IPS DF 4.7 (cell line): ENCODE measurements around the gene FAM171A2.
"Not testable (repeated sequence)": the region's sequence is repeated elsewhere in the genome, so short reads cannot be mapped to it uniquely, and the experiment has no call there.

ENCODE experiments used
- DNase-seq: peaks from one replicate; pipeline ENCODE4 v3.0.0-alpha.2; 2013; ENCODE audit warnings: low spot score; ENCODE audit errors: extremely low read depth

Gene FAM171A2

GRCh38 chr17:44363613-44364159 is at the start of gene FAM171A2:
TSS of gene FAM171A2 (minus strand) at chr17:44363853. CDS start at chr17:44363714, 139 bp downstream.
- DNase-seq: no peak

GRCh38 chr17:44409309-44410028 is 45.8 kb upstream of the FAM171A2 start:
- no peak for DNase-seq

DNA sequence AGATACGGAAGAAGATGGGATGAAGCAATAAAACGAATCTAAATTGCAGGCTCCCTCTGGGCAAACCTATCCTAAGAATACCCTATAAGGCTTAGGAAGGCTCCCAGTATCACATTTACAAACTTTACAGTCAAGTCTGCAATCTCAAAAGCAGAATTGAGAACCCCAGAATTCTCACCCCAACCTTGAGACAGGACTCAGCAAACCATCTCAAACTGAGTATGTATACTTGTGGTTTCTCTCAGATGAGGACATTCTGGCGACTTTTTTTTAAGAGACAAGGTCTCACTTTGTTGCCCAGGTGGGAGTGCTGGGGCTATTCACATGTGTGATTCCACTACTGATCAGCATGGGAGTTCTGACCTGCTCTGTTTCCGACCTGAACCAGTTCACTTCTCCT is 45.1 kb upstream of the FAM171A2 start:
- no peak for DNase-seq

DNA sequence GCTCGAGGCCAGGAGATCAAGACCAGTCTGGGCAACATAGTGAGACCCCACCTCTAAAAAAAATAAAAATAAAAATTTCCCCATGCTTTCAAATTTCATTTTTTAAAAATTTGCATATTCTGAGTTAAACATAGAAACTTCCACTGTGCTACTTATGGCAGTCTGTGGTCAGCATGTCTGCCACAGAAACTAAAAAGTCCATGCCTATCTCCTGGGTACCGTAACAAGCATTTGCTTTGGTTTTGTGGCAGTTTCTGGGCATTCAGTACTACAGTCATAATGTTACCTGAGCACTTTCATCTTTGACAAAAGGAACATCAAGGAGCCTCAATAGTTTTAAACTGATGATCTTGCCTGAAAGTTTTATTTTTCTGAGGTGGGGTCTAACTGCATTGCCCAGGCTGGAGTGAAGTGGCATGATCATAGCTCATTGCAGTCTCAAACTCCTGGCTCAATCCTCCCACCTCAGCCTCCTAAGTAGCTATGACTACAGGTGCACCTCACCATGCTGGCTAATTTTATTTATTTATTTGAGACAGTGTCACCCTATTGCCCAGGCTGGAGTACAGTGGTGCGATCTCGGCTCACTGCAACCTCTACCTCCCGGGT is 39.0 kb upstream of the FAM171A2 start:
- no peak for DNase-seq

- no peak for DNase-seq
These were observed 36.7 kb upstream of the FAM171A2 start for GRCh38 chr17:44400226-44400847.

DNA sequence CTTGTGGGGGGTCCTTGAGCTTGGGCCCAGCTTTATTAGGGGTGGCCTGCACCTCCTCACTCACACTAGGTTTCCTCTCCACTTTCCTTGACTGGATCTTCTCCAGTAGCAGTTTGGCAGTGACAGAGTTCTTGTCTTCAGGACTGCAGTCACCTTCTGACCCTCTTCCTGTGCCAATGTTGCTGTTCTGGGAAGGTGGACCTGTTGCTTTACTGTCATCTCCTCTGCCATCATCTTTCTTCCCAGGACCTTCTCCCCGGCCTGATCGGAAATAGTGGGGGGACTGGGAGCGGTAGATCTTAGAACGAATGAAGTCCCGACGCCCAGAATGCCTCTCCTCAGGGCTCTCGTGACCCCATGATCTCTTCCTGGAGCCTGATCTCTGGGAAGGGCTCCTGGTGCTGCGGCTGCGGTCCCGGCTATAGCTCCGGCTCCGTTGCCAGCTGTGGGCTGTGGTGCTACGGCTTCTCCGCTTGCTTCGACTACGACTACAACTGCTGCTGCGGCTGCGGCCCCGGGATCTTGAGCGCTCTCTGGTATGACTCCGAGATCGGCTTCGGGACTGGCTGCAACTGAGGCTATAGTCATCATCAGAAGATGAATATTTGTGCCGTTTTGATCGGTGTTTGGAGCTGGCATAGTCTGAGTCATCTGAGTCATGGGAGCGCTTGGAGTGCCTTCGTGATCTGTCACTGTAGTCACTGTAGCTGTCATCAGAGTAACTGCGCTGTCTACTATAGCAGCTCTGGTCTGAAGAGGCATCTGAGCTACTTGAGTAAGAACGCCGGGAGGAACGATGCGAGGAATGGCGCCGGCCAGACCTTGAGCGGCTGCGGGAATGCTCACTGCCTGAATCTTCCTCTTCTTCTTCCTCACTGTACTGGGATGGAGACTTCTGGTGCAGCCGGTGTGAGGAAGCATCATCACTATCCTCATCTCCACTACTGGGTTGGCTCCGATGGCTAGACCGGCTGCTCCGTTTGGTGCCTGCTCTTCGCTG is 35.3 kb upstream of the FAM171A2 start:
- no peak for DNase-seq

DNA sequence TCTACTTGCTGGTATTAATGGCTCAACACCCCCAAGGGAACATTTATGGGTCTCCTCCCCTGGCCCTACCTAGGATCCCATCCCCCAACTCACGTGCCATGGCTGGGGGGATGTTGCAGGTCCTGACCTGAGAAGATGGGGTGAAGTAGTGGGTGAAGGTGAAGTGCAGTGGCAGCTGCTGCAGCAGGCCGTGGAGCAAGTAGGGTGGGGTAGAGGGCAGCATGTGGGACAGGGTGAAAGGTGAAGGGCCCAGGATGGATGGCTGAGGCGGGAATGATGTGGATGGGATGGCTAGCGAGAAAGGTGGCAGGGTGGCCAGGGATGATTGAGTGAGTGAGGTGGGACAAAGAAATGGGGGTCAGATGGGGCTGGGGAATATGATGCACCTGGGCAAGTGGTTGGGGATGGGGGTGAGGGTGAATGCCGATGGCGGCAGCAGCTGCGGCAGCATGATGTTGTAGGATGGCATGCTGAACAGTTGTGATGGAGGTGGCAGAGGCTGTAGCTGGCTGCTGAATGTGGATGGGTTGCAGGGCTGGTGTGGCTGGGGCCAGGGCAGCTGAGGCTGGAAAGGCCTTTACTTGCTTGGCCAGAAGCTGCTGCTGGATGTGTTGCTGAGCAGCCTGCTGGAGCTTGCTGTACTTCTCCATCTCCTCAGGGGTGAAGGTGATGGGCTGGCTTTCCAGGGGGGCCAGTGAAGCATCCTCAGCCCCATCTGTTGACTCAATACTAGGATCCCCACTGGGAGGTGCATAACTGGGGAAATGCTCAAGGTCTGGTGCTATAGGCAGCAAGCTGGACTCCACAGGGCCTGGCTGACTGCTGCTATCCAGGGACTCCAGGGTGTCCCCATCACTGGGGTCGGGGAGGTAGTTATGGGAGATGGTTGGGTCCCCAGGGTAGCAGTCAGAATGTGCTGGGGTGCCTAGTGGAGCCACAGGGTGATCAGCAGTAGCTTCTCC is 34.1 kb upstream of the FAM171A2 start:
- DNase-seq: no peak

- DNase-seq: no peak
These were observed 33.3 kb upstream of the FAM171A2 start for GRCh38 chr17:44396946-44397345.

GRCh38 chr17:44394833-44395232 is 31.2 kb upstream of the FAM171A2 start:
- DNase-seq: no peak

GRCh38 chr17:44394112-44394511 is 30.5 kb upstream of the FAM171A2 start:
- DNase-seq: not testable (repeated sequence)

- no peak for DNase-seq
These were observed 26.7 kb upstream of the FAM171A2 start for GRCh38 chr17:44390250-44390870.

DNA sequence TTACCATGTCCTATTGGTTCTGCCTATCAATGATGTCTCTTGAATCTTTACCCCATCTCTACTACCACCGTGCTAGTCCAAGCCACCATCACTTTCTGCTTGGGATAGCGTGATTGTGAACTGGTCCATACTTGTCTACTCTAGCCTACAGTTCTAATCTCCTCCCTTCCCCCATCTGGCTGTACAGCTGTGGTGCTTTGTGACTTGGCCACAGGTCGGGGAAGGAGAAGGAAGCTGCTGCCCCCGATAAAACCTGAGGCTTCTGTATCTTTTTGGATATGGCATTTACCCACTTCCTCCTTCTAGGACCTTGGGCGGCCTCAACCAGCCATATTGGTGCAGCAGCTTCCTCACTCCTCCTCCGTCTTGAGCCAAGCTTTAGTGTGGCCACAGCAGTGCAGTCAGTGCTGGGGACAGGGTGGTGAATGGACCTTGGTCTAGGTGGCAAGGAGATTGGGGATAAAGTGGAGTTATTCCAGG is 26.1 kb upstream of the FAM171A2 start:
- no peak for DNase-seq

DNA sequence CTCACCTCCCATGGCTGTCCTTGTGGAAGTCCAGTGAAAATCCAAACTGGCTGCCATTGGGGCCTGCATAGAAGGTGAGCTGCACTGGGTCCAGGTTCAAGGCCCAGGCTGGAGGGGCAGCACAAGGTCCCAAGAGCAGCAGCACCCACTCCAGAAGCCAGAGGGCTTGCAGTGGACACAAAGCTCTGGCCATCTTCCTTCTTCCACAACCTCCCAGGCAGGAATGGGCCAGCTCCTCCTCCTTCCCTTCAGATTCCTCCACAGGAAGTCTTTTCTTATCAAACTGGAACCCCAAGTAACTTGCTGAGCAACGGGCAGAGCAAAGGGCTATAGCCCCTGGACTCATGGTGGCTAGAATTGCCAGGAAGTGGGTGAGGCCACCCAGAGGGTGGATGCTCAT is 25.6 kb upstream of the FAM171A2 start, which contains the start of gene ITGA2B:
Gene ITGA2B (minus strand): TSS at position 369 of the 400 bp plus-strand sequence. CDS start 176 bp downstream, at position 193.
- DNase-seq: no peak

DNA sequence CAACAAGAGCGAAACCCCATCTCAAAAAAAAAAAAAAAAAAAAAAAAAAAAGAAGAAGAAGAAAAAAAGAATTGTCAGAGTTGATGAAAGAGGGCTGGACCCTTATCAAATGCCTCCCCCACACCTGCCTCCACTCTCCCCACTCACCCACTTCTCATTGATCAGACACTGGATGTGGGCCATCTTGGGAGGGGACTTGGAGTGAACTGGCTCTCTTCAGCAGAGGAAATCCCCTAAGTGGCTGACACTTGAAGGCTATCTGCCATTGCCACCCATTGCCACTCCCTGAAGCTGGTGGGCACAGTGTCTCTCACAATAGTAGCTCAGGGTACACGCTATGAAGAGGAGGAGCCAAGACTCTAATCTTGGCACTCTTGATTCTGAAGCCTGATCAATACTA is 24.2 kb upstream of the FAM171A2 start:
- DNase-seq: no peak

DNA sequence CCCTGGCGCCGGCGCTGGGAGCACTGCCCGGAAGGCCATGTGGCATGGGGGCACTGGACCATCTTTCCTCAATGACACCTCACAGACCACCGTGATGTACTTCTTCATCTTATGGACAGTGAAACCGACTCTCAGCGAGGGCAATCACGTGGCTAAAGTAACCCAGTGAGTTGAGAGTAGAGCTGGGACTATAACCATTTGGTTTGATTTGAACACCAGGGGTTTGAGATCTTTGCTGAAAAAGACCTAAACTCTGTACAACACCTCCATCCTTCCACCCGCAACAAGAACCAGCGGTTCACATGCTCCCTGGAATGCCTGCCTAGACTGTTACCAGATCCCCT is 22.5 kb upstream of the FAM171A2 start:
- DNase-seq: no peak

DNA sequence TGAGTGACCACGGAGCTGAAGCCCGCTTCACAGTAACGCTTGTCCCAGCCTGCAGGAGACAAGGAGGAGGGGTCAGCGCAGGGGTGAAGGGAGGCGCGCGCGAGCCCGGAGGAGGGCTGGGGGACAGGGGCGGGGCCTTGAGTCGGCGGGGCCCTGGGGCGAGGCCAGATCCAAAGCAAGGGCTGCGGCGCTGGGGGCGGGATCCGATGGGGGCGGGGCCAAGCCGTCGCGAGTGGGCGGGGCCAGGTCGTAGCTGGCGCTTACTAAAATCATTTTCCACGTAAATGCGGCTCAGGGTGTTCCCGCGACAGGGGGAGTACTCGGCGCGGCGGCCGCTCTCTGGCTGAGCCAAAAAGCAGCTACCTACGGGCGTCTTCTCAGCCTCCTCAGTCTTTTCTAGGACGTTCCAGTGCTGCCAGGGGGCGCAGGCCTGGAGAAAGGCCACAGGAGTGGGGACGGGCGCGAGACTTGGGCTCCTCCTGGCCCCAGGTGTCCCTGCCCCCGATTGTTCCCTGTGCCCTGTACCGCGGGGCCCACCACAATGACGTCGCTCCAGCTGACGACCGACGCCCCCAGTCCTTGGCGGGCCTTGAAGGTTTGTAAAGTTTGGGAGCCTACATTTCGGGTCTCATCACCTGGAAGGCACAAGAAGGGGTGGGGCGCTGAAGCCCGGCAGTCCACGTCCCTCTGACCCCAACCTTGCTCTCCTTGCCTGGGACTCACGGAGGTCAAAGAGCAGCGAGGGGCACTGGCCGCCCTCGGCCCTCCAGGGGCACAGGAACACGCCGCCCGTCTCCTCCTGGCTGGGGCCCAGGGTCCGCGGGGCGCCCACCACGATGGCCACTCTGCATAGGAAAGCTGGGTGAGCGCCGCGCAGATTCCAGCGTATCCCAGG is 21.9 kb upstream of the FAM171A2 start:
- DNase-seq: no peak

GRCh38 chr17:44384823-44385286 is 21.2 kb upstream of the FAM171A2 start:
- no peak for DNase-seq

- no peak for DNase-seq
These were observed 20.7 kb upstream of the FAM171A2 start for GRCh38 chr17:44384281-44384822.
